Mesothelial cell of epicardium (in vitro differentiated cells): Measurements from ENCODE around the gene RAB44. TPM values are rescaled to one million over a fixed set of nuclear protein-coding genes. Genes with fewer than 3 reads are reported as not detected.

Experiments used
- DNase-seq, 2 experiments: peaks; one replicate each; pipeline ENCODE4 v3.0.0; 2021; ENCODE audit warnings: low spot score in 2 of 2; ENCODE audit not compliant: unreplicated experiment in 2 of 2
- H3K27ac Mint-ChIP-seq: 2 replicates; pipeline ENCODE4 v1.8.0; 2021; ENCODE audit warnings: mixed read lengths
- H3K27me3 Mint-ChIP-seq: 2 replicates; pipeline ENCODE4 v1.8.0; 2021; ENCODE audit warnings: low read depth, mixed read lengths
- H3K36me3 Mint-ChIP-seq: 2 replicates; pipeline ENCODE4 v1.8.0; 2021; ENCODE audit warnings: mixed read lengths
- H3K4me1 Mint-ChIP-seq: 2 replicates; pipeline ENCODE4 v1.8.0; 2021; ENCODE audit warnings: mixed read lengths
- H3K4me3 Mint-ChIP-seq: 2 replicates; pipeline ENCODE4 v1.8.0; 2021; ENCODE audit warnings: mild to moderate bottlenecking, moderate library complexity, mixed read lengths
- H3K9me3 Mint-ChIP-seq: 2 replicates; pipeline ENCODE4 v1.8.0; 2021; ENCODE audit warnings: mixed read lengths
- CTCF ChIP-seq: fragments of 200-600 bp; sonication (generic); IDR thresholded peaks from one replicate; pipeline ENCODE4 v1.5.0; 2021; ENCODE audit warnings: antibody characterized with exemption; ENCODE audit not compliant: unreplicated experiment
- total RNA-seq: library from RNA; stranded (reverse); gene quantifications from 3 replicates; pipeline ENCODE4 v1.2.1, GENCODE V29; 2021

RAB44 gene
- total RNA-seq, 1 donor from 2014 or later: 0.07 TPM

GRCh38 chr6:36660771-36661471 lies 36.7 kb upstream of the RAB44 start:
- no peak overlapping the region for H3K4me3 Mint-ChIP-seq
- H3K36me3 Mint-ChIP-seq: no peaks in the 10 kb centered on the region
- no peak for TF ChIP-seq CTCF
- peaks cover 4% of the 10 kb centered on the region for H3K9me3 Mint-ChIP-seq
- peaks cover 23% of the 10 kb centered on the region for H3K27me3 Mint-ChIP-seq
- no peak overlapping the region for H3K27ac Mint-ChIP-seq
- H3K4me1 Mint-ChIP-seq: peaks cover 25% of the 10 kb centered on the region
- no peak for DNase-seq

GRCh38 chr6:36662380-36662779 lies 35.2 kb upstream of the RAB44 start:
- Mint-ChIP-seq H3K4me1 (peaks cover 30% of the 10 kb centered on the region), H3K9me3 (no peaks in the 10 kb centered on the region)

GRCh38 chr6:36662827-36663256 lies 34.8 kb upstream of the RAB44 start:
- DNase-seq: no peak
- no peak overlapping the region for H3K27ac Mint-ChIP-seq

More at GRCh38 chr6:36662380-36662779, 35.2 kb upstream of the RAB44 start:
- Mint-ChIP-seq H3K36me3 (no peaks in the 10 kb centered on the region), H3K27me3 (peaks cover 17% of the 10 kb centered on the region), H3K4me3 (no peak overlapping the region), H3K27ac (no peak overlapping the region)
- no peak for TF ChIP-seq CTCF
- no peak for DNase-seq

GRCh38 chr6:36663504-36664446 lies 33.9 kb upstream of the RAB44 start:
- H3K27me3 Mint-ChIP-seq: peaks cover 13% of the 10 kb centered on the region
- H3K4me3 Mint-ChIP-seq: no peak overlapping the region
- no peak for DNase-seq
- H3K36me3 Mint-ChIP-seq: no peaks in the 10 kb centered on the region
- no peak for TF ChIP-seq CTCF
- peaks cover 21% of the 10 kb centered on the region for H3K4me1 Mint-ChIP-seq
- H3K27ac Mint-ChIP-seq: no peak overlapping the region
- no peaks in the 10 kb centered on the region for H3K9me3 Mint-ChIP-seq

More at GRCh38 chr6:36662827-36663256, 34.8 kb upstream of the RAB44 start:
- no peaks in the 10 kb centered on the region for H3K9me3 Mint-ChIP-seq
- peaks cover 27% of the 10 kb centered on the region for H3K4me1 Mint-ChIP-seq
- no peak overlapping the region for H3K4me3 Mint-ChIP-seq
- H3K27me3 Mint-ChIP-seq: peaks cover 16% of the 10 kb centered on the region
- TF ChIP-seq CTCF: no peak
- no peaks in the 10 kb centered on the region for H3K36me3 Mint-ChIP-seq

- TF ChIP-seq CTCF: no peak
- Mint-ChIP-seq H3K27me3 (peaks cover 7% of the 10 kb centered on the region), H3K36me3 (no peaks in the 10 kb centered on the region), H3K27ac (no peak overlapping the region), H3K9me3 (no peaks in the 10 kb centered on the region), H3K4me3 (no peak overlapping the region), H3K4me1 (peaks cover 32% of the 10 kb centered on the region)
- DNase-seq: no peak
Measured at GRCh38 chr6:36665180-36665579, 32.4 kb upstream of the RAB44 start.
